Left renal cortex interstitium (tissue), 4 donors: ENCODE results near the gene DAG1. TPM values are rescaled to one million over a fixed set of nuclear protein-coding genes. Genes with fewer than 3 reads are reported as not detected.
"Not testable (repeated sequence)": the region's sequence is repeated elsewhere in the genome, so short reads cannot be mapped to it uniquely, and the experiment has no call there.

ENCODE experiments used
- DNase-seq, 4 donors: peaks; one replicate each; pipeline ENCODE4 v3.0.0-alpha.2; 2013; ENCODE audit warnings: low read depth in 4 of 4, low spot score in 2 of 4, missing footprints in 1 of 4
- polyA plus RNA-seq, 4 donors: library from polyadenylated mRNA; unstranded; fragments of 120-200 nt; gene quantifications; one replicate each; pipeline ENCODE4 v1.2.1, GENCODE V29; 2013; ENCODE audit not compliant: insufficient read length in 4 of 4

DAG1 gene
- polyA plus RNA-seq, 4 donors: 98.2 to 125 (median 114) TPM

DNA sequence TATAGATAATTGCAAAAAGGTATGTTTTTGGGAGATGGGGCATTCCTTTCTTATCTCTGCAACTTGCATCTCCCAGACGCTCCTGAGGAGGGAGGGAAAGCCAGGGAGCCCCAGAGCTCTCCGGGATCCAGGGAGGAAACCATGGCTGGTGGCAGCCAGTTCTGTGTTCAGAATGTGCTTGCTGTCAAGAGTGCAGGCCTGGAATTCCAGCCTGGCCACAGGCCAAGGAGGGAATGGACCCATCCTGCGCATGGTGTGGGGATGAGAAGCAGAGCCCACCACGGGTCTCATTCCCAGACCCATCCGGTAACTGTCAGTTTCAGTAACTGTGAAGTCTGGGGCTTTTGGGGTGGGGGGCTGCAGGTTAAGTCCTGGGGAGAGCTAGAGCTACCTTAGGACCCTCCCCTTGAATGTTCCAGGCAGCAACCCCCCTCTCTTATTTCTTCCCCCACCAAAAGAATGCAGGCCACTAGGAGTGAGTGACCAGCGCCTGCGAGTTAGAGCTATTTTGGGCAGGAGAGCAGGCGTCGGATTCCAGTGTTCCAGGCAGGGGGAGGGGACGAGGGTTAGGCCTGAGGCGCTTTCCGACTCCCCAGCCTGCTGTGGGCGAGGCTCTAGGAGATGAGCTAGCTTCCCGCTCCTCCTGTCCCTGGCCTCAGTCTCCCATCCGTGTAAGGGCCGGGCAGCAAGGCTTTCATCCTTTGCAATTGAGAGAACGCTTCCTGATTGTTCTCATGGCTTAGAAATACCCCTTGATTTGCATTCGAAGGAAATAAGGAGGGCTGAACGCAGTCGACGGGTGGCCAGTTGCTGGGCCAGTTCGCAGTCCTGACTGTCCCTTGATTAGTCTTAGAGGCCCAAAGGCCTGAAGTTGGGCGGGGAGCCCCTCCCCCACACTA lies 781 bp upstream of the DAG1 start:
- peak in 3 of 4 donors; percentile 70 to 86 (median 71) for DNase-seq

DNA sequence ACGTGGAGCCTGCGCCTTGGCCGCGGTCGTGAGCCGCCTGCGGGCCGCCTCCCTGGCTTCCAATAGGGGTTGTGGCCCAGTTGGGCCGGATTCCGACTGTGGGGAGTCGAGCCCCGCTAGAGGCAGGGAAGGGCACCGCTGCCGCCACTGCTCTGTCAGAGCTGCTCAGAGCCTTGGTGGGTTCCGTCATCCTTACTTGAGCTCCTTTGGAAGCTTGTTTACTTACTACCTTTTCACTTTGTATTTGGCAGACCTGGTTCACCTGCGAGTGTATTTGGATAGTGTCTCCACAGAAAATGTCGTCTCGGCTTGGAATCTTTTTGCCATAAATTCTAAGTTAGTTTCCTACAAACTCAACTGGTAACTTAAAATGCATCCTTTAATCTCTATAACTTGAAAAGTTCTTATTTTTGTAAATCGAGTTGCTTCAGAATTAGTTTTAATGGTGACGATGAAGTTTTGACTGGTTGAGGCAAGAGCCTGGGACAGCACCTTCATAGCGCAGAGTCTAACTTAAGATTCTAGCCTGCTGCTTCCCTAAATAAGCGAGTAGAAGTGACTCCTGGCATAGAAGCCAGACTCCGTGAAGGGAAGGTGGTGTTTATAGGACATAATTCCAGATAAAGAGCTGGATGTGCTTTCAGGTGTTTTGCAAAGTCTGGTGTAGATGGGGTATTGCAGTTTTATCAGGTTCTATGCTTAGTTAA lies 800 bp downstream of the DAG1 start:
- no peak for DNase-seq

DNA sequence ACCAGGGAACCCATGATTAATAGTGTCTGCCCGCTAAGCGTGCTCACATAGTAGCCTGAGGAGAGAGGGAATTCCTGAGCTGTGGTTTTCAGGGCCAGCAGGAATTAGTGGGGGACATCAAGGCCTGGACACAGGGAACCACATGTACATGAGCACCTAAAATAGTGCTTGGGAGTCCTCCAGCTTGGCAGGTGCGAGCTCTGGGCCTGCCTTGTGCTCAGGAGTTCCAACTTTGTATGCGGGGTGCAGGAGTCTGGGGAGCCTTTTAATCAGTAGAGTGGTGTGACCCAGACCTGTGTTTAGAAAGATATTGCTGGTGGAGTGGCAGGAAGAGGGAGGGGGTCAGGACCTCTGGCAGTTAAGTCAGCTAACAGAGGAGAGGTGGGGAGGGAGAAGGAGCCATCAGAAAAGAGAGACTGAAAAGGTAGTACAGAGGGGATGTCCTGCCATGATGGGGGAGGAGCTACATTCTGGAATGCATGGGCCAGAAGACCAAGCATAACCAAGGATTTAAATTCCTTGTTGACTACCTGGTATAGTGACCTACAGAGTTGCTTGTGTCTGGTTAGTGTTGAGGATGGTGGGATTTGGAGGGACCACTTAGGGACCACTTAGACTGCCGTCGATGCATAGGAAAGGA lies 1.9 kb downstream of the DAG1 start:
- no peak for DNase-seq

DNA sequence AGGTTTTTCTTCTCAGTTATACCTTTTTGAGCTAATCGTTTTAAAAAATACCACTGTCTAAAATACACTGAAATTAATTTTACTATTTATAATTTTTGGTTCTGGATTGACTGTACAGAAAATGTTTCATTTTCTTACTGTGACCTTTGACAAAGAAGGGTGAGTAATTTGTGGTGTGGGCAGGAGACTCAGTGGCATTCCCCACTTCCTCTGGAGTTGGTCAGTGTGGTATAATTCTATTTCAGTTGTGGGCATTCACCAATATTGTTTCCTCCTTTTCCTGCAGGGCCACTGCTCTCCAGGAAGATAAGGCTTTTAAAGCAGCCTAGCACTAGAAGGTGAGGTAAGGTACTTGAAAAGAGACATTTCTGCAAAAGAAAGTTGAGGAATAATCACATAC lies 6.5 kb downstream of the DAG1 start:
- no peak for DNase-seq

DNA sequence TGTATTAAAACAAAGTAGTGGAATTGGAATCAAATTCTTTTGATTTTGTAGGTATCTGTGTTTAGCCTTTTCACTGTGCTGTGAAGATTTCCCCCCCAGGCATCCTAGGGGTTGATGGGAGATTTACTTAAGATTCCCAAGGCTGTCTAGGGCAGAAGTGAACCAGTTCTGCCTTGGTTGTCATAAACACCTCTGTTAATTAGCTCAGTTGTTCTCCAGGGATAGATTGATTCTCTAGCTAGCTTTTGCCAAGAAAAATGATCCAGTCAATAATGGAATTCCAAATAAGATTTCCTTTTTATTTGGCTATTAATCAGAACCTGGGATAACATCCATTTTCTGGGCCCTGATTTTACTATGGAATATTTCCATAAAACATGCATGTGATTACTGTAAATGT lies 12.7 kb downstream of the DAG1 start:
- no peak for DNase-seq

DNA sequence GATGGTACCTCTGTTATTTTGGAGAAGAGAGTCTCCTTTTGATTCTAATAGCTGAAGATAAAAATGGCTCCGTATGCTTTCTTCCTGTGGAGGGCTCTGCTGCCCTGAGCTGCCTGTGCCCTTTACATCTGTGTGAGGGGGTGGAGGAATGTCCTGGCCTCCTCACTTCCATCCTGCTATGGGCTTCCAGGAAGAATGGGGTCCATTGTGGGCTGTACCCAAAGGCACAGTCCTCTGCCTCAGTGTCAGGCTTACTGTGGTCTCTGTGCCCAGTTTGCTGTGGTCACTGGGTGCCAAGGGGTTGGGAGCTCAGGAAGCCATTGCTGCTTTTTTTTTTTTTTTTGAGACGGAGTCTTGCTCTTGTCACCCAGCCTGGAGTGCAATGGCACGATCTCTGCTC lies 14.4 kb downstream of the DAG1 start:
- no peak for DNase-seq

DNA sequence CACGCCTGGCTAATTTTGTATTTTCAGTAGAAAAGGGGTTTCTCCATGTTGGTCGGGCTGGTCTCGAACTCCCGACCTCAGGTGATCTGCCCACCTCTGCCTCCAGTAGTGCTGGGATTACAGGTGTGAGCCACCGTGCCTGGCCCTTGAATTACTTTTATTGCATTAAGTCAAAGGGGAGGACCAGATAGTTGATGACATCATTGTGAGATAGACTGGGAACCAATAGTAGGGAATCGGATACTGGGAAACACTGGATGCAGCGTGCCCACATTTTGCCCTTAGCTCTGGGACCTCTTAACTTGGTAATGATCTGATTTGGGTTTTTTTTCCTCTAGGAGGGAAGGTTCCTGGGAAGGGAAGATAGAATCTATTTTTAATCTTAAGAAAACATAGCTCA lies 19.2 kb downstream of the DAG1 start:
- no peak for DNase-seq

DNA sequence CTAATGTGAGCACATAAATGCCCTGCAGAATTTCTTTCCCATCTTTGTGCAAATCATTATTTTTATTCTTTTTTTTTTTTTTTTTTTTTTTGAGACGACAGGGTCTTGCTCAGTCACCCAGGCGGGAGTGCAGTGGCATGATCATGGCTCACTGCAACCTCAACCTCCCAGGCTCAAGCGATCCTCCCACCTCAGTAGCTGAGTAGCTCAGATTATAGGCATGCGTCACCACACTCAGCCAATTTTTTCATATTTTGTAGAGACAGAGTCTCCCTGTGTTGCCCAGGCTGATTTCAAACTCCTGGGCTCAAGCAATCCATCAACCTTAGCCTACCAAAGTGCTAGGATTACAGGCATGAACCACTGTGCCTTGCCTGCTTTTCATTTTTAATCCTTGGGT lies 22.9 kb downstream of the DAG1 start:
- no peak for DNase-seq

DNA sequence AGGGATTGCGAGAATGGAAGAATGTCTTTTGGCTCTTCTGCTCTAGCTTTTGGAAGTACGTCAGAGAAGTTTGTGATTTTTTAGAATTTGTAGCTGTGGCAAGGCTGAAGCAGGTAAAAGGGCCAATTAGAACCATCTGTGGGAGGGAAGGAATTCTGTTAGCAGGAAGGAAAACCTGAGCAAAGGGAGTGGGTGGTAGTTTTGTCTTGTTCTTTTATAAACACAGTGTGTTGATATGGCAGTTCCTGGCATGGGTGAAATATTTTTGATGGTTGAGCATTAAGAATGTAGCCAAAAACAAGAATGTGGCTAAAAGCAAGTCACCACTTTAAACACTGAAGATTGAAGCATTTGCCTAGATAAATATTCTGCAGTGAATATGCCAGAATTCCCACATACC lies 23.8 kb downstream of the DAG1 start:
- DNase-seq: no peak

DNA sequence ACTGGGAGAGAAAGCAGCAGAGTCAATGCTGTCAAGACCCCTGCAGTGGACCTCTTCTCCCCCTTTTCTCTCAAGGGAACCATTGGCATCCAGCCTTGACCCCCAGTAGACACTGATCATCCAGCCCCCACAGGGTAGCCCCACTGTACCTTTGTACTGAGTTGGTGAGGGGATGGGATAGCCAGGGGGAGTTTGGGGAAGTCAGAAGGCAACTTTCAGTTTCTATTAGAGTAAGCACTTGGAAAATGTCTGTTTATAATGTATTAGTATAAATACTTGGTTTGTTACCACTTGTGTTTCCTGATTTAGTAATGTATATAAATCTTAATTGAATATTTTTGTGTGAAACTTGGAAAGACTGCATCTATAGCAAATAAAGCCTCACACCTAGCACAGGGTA lies 25.0 kb downstream of the DAG1 start:
- DNase-seq: no peak

DNA sequence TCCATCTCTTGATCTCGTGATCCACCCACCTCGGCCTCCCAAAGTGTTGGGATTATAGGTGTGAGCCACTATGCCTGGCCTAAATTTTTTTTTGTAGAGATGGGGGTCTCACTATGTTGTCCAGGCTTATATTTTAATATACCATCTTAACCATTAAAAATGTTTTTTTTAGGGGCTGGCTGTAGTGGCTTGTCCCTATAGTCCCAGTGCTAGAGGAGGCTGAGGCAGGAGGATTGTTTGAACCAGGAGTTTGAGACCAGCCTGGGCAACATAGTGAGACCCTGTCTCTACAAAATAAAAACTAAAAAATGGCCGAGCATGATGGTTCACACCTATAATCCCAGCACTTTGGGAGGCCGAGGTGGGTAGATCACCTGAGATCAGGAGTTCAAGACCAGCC lies 26.8 kb downstream of the DAG1 start:
- not testable (repeated sequence) for DNase-seq

DNA sequence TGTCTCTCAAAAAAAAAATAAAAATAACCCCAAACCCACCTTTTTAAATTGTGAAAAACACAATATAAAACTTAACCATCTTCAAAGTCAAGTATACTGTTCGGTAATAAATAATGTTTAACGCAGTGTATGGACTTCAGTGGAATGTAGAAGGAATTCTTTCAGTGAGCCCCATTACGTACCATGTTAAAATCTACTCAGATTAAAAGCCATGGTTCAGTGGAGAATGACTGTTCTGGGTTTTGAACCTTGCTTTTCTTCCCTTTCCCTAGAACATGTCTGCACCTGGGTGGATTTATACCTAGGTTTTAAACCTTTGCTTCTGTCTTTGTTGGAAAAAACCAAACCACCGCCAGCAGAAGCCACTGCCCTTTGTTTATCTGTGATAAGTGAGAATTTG lies 27.5 kb downstream of the DAG1 start:
- DNase-seq: peak in 1 of 4 donors; percentile 41

DNA sequence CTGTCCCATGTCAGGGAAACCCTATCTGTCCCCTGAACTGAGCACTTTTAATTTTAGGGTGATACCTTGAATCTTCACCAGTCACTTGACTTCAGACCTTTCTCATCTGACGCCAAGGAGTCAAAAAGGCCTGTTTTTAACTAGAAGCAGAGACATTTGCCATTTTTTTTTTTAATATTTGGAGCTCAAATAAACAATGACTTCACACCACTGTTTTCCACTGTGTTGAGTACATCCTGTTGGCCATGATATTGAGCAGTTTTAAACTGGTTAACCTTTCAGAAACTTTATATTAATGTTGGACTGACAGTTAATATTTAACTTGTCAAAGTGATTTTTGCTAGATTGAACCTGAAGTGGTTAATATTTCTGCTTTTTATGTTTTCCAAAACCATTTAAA lies 28.2 kb downstream of the DAG1 start:
- DNase-seq: no peak

DNA sequence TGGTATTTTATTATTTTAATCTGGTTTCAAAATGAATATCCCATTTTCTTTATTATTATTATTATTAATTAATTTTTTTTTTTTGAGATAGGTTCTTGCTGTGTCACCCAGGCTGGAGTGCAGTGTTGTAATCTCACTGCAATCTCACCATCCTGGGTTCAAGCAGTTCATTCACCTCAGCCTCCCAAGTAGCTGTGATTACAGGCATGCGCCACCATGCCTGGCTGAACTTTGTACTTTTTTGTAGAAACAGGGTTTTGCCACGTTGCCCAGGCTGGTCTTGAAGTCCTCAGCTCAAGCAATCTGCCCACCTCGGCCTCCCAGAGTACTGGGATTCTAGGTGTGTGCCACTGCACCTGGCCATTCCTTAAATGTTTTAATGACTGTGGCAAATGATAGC lies 28.6 kb downstream of the DAG1 start:
- no peak for DNase-seq

DNA sequence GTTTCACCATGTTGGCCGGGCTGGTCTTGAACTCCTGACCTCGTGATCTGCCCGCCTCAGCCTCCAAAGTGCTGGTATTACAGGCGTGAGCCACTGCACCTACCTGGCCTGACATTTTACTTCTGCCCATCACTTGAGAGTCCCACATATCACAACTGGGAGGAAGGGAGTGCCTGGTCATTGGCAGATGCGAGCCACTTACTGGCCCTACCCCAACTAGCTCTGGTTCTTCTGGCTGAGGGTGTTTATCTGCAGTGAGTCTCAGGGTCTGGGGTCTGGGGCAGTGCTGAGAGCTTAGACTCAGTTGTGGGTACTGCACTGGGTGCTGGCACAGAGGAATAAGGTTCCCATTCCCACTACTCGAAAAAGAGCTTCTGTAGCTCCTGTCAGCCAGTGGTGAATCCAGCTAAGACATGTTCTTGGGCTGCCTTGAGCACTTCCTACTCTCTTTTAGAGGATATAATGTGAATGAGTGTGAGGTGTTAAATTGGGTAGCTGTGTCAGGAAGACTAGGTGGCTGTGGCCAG lies 30.2 kb downstream of the DAG1 start:
- DNase-seq: no peak

DNA sequence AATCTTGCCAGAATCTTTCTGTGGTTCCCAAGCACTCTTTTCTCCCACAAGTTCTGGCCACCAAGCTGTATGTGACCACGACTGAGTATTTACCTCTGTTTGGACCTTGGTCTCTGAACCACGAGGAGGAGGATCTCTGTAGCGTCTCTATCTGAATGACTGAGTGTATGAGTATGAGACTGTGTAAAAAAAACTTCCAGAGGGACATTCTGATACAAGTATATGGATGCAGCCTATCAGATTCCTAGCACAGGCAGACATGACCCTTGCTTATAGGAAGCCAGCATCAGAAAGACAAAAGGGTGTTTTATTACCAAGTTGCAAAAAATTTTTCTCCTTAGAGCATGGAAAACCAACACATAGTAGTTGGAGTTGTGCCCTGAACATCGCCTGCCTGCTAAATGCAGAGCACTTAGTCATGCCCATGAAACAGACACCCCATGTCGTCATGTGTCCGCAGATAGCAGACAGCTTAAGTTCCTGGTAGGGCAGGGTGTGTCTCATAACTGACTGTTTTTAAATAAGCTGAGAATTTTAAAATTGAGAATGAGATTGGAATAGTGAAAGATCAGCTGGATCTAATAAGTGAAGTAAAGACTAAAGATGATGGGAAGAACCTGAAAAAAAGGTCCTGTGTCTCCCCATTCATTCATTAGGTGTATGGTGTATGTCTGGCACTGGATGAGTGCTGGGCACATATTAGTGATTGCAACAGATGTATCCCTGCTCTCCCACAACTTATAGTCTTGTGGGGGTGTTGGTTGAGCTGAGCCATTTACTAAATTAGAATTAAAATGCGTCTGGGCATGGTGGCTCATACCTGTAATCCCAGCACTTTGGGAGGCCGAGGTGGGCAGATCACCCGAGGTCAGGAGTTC lies 30.9 kb downstream of the DAG1 start:
- no peak for DNase-seq

DNA sequence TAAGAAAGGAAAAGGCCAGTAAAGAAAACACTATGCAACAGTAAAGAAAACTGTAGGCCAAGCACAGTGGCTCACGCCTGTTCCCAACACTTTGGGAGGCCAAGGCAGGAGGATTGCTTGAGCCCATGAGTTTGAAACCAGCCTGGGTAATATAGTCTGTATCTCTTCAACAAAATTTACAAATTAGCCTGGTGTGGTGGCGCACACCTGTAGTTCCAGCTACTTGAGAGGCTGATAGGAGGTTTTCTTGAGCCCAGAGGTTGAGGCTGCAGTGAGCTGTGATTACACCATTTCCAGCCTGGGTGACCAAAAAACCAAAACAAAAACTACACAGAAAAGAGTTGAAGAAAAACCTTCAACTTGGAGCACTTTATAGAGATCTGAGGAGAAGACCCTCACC lies 31.8 kb downstream of the DAG1 start:
- DNase-seq: no peak

DNA sequence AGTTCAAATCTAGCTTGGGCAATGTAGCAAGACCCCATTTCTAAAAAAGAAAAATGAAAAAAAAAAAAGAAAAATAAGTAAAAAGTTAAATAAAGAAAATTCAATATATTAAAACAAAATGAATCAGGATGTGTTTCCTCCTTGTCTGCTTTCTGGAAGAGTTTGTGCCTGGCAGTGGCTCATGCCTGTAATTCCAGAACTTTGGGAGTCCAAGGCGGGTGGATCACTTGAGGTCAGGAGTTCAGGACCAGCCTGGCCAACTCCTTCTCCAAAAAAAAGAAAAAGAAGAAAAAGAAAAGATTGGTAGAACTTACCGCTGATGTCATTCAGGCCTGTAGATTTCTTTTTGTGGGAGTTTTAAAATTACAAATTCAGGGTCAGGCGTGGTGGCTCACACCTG lies 36.8 kb downstream of the DAG1 start:
- DNase-seq: no peak

DNA sequence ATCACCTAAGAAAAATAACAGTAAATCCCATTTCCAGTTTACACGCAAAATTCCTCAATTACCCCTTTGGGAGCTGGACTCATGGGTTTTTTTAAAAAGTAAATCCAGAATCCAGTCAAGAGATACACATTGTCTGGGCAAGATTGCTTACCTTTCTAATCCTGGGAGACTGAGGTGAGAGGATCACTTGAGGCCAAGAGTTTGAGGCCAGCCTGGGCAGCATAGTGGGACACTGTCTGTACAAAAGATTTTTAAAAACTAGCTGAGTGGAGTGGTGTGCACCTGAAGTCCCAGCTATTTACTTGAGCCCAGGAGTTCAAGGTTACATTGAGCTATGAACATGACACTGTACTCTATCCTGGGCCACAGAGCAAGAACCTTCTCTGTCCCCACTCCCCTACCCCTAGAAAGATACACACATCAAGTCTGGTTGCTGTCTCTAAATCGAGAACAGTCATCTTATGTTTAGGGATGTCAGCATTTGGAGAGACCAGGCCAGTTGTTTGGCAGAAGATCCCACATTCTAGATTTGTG lies 39.0 kb downstream of the DAG1 start:
- no peak for DNase-seq

DNA sequence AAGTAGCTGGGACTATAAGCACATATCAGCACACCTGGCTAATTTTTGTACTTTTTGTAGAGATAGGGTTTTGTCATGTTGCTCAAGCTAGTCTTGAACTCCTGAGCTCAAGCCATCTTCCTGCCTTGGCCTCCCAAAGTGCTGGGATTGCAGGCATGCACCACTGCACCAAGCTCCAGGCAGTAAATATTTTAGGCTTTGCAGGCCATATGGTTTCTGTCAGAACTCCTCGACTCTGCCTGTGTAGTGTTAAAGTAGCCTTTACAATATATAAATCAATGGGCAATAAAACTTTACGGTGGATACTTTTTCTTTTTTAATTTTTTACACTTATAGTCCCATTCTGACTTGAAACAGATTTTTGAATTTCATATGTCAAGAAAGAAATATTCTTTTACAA lies 41.6 kb downstream of the DAG1 start:
- peak in 3 of 4 donors; percentile 27 to 59 (median 46) for DNase-seq
